Ascending aorta (tissue), 2 donors: Measurements from ENCODE around the gene LRRN3. TPM values are rescaled to one million over a fixed set of nuclear protein-coding genes. Genes with fewer than 3 reads are reported as not detected.
"Not testable (repeated sequence)": the region's sequence is repeated elsewhere in the genome, so short reads cannot be mapped to it uniquely, and the experiment has no call there.

ENCODE experiments used
- DNase-seq, 2 donors: peaks; one replicate each; pipeline ENCODE4 v3.0.0-alpha.2; 2019; ENCODE audit warnings: low spot score in 2 of 2
- H3K27ac ChIP-seq, 2 donors: fragments of 200-600 bp; sonication (generic); one replicate each; pipeline ENCODE4 v1.5.1; 2016 to 2017; ENCODE audit warnings: mild to moderate bottlenecking in 1 of 2
- H3K27me3 ChIP-seq: fragments of 200-600 bp; sonication (generic); one replicate; pipeline ENCODE4 v1.5.1; 2017
- H3K36me3 ChIP-seq, 2 donors: fragments of 200-600 bp; sonication (generic); one replicate each; pipeline ENCODE4 v1.5.1; 2016
- H3K4me1 ChIP-seq, 2 donors: fragments of 200-600 bp; sonication (generic); one replicate each; pipeline ENCODE4 v1.5.1; 2016 to 2017; ENCODE audit warnings: mild to moderate bottlenecking in 1 of 2
- H3K4me3 ChIP-seq, 2 donors: fragments of 200-600 bp; sonication (generic); one replicate each; pipeline ENCODE4 v1.5.1; 2016 to 2017; ENCODE audit warnings: mild to moderate bottlenecking in 1 of 2
- H3K9me3 ChIP-seq, 2 donors: fragments of 200-600 bp; sonication (generic); one replicate each; pipeline ENCODE4 v1.5.1; 2016
- CTCF ChIP-seq, 3 experiments: fragments of 200-600 bp in 2 of 3; fragments of 450-650 bp in 1 of 3; sonication (generic) in 2 of 3; IDR thresholded peaks; one replicate each; pipeline ENCODE4 v1.5.1; 2016 to 2019; ENCODE audit warnings: antibody characterized with exemption in 3 of 3, mild to moderate bottlenecking in 1 of 3, moderate library complexity in 1 of 3
- intact Hi-C: fragments of 100-400 bp; cut with DNase I; formaldehyde crosslinking; loops from one replicate; pipeline ENCODE4 v1.15.1; 2023
- total RNA-seq: library from RNA; depleted of rRNA; stranded (reverse); fragments of >200 nt; gene quantifications from one replicate; pipeline ENCODE4 v1.1.0, GENCODE V29; 2016

Gene LRRN3
- total RNA-seq, 1 donor from 2014 or later = 1.7 TPM

GRCh38 chr7:111071556-111071955 lies 19.4 kb upstream of the LRRN3 start:
- DNase-seq = no peak
- intact Hi-C loops = no loop called here
- TF ChIP-seq CTCF (IDR thresholded peaks at IDR 0.05) = no peak

GRCh38 chr7:111072658-111073057 lies 18.3 kb upstream of the LRRN3 start:
- H3K4me1 ChIP-seq, DNase-seq, H3K9me3 ChIP-seq, intact Hi-C loops, H3K36me3 ChIP-seq, H3K27ac ChIP-seq, H3K4me3 ChIP-seq, H3K27me3 ChIP-seq: not testable (repeated sequence)

More at GRCh38 chr7:111071556-111071955, 19.4 kb upstream of the LRRN3 start:
- H3K4me3 ChIP-seq = no peak overlapping the region
- no peaks in the 10 kb centered on the region for H3K9me3 ChIP-seq
- H3K27me3 ChIP-seq = no peaks in the 10 kb centered on the region
- H3K27ac ChIP-seq = no peak overlapping the region
- no peaks in the 10 kb centered on the region for H3K36me3 ChIP-seq
- H3K4me1 ChIP-seq = peaks cover 0 to 2% of the 10 kb centered on the region in 2 donors

- no peak for DNase-seq
- intact Hi-C loops = no loop called here
- H3K36me3 ChIP-seq = no peaks in the 10 kb centered on the region
- H3K4me3 ChIP-seq = no peak overlapping the region
- no peak for TF ChIP-seq CTCF (IDR thresholded peaks at IDR 0.05)
- H3K27me3 ChIP-seq = no peaks in the 10 kb centered on the region
- no peak overlapping the region for H3K27ac ChIP-seq
- no peaks in the 10 kb centered on the region for H3K9me3 ChIP-seq
- H3K4me1 ChIP-seq = peaks cover 0 to 2% of the 10 kb centered on the region in 2 donors
Observed at GRCh38 chr7:111074071-111074747, 16.7 kb upstream of the LRRN3 start.

DNA sequence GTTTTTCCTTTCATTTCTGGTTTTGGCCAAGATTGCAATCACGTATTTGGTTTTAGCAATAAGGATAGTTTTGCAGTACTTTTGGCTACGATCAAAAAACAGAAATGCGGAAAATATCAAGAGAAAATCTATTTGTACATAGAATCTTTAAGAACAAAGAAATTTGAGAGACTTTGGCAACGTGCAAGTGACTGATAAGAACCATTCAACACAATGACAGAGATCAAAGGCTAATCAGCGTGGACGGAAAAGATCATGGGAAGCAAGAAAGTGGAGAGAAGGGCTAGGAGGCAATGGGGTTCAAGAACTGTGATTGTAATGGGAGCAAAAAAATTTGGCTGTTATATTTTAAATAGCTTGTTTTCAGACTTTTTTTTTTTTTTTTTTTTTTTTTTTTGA lies 16.2 kb upstream of the LRRN3 start:
- Histone ChIP-seq H3K27ac (no peak overlapping the region), H3K27me3 (no peaks in the 10 kb centered on the region), H3K36me3 (no peaks in the 10 kb centered on the region), H3K9me3 (no peaks in the 10 kb centered on the region), H3K4me3 (no peak overlapping the region), H3K4me1 (peaks cover 0 to 2% of the 10 kb centered on the region in 2 donors)
- no peak for DNase-seq
- no peak for TF ChIP-seq CTCF (IDR thresholded peaks at IDR 0.05)
- intact Hi-C loops = no loop called here

DNA sequence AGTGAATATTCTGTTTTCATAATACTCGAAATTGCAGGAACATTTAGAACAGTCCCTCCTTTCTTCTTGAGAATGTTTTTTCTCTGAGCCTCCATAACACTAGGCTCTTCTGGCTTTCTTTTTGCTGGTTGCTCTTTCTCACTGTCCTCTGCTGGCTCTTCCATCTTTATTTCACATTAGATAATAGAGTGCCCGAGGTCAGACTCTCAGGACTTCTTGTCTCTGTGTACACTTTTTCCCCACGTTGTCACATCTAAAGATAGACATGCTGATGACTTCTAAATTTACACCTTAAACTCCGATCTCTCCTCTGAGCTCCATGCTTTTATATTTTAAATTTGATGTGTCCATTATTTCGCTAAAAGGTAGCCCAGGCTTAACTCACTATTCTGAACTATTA lies 15.4 kb upstream of the LRRN3 start:
- Histone ChIP-seq H3K36me3 (no peaks in the 10 kb centered on the region), H3K27ac (no peak overlapping the region), H3K9me3 (no peaks in the 10 kb centered on the region), H3K4me3 (no peak overlapping the region), H3K27me3 (no peaks in the 10 kb centered on the region), H3K4me1 (no peaks in the 10 kb centered on the region)
- intact Hi-C loops = no loop called here
- TF ChIP-seq CTCF (IDR thresholded peaks at IDR 0.05) = no peak
- DNase-seq = no peak

- no peaks in the 10 kb centered on the region for H3K27me3 ChIP-seq
- no peak overlapping the region for H3K27ac ChIP-seq
- no peak for DNase-seq
- intact Hi-C loops = no loop called here
- no peak for TF ChIP-seq CTCF (IDR thresholded peaks at IDR 0.05)
- H3K4me3 ChIP-seq = no peak overlapping the region
- no peaks in the 10 kb centered on the region for H3K9me3 ChIP-seq
- H3K4me1 ChIP-seq = no peaks in the 10 kb centered on the region
- no peaks in the 10 kb centered on the region for H3K36me3 ChIP-seq
Observed at GRCh38 chr7:111076205-111076604, 14.7 kb upstream of the LRRN3 start.
